Spleen (tissue), 7 donors: ENCODE data around the gene RELB.

Source experiments
- POLR2A ChIP-seq, 3 donors: fragments of 450-650 bp; IDR thresholded peaks; one replicate each; pipeline ENCODE4 v1.5.1; 2017; ENCODE audit warnings: antibody characterized with exemption in 3 of 3, mild to moderate bottlenecking in 1 of 3
- POLR2AphosphoS5 ChIP-seq, 3 donors: sonication (generic); formaldehyde crosslinking; IDR thresholded peaks; one replicate each; pipeline ENCODE4 v1.5.1; 2017; ENCODE audit warnings: antibody characterized with exemption in 3 of 3
- TF ChIP-seq, protein P1 (sequence below), 11 experiments: fragments of 200-600 bp in 7 of 11; fragments of 450-650 bp in 4 of 11; sonication (generic) in 4 of 11; IDR thresholded peaks in 8 of 11; conservative IDR thresholded peaks in 3 of 11; 1 replicate in 7 of 11; 2 replicates in 4 of 11; pipeline versions ENCODE4 v1.4.0 to v1.8.0; 2016 to 2021; ENCODE audit warnings: antibody characterized with exemption in 11 of 11, inconsistent platforms in 4 of 11, mild to moderate bottlenecking in 1 of 11
- donor health status: DM: no; HTN: no; CAD: no; lungs with moderate emphysema.
- donor health status: DM: no; HTN: no; CAD: no.
- donor health status: DM: no; HTN: no; CAD: no.

DNA sequence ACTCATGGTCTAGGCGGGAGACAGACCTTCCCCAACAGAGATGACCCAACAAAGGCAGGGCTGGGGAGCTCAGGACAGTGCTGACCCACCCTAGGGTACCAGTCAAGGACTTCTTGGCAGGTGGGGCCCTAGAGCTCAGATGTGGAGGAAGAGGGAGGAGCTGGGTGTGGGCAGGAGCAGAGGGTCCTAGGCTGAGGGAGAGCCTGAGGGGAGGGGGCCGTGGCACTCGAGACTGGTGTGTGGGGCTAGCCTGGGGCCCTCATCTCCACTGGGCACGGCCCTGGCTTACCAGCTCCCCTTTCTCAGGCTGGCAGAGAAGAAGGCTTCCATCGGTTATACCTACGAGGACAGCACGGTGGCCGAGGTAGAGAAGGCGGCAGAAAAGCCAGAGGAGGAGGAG is 56.2 kb downstream of the RELB start:
- TF ChIP-seq, protein P1, sequence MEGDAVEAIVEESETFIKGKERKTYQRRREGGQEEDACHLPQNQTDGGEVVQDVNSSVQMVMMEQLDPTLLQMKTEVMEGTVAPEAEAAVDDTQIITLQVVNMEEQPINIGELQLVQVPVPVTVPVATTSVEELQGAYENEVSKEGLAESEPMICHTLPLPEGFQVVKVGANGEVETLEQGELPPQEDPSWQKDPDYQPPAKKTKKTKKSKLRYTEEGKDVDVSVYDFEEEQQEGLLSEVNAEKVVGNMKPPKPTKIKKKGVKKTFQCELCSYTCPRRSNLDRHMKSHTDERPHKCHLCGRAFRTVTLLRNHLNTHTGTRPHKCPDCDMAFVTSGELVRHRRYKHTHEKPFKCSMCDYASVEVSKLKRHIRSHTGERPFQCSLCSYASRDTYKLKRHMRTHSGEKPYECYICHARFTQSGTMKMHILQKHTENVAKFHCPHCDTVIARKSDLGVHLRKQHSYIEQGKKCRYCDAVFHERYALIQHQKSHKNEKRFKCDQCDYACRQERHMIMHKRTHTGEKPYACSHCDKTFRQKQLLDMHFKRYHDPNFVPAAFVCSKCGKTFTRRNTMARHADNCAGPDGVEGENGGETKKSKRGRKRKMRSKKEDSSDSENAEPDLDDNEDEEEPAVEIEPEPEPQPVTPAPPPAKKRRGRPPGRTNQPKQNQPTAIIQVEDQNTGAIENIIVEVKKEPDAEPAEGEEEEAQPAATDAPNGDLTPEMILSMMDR (IDR thresholded peaks at IDR 0.05 in 8 of 11, conservative IDR thresholded peaks at IDR 0.05 in 3 of 11), result no peak
- TF ChIP-seq POLR2AphosphoS5 (IDR thresholded peaks at IDR 0.05), result no peak
- TF ChIP-seq POLR2A (IDR thresholded peaks at IDR 0.05), result no peak
